Loucy (cell line): ENCODE data around the gene PPP1R1C.

Source experiments
- EZH2phosphoT487 ChIP-seq: fragments of 200-600 bp; IDR thresholded peaks from 2 replicates; pipeline ENCODE4 v1.6.1; 2018; ENCODE audit warnings: antibody characterized with exemption, mild to moderate bottlenecking, moderate library complexity, borderline replicate concordance
- TF ChIP-seq, protein P1 (sequence below): fragments of 200-600 bp; sonication (generic); conservative IDR thresholded peaks from 2 replicates; pipeline ENCODE4 v1.5.1; 2014; ENCODE audit warnings: mild to moderate bottlenecking, antibody characterized with exemption, low read length

DNA sequence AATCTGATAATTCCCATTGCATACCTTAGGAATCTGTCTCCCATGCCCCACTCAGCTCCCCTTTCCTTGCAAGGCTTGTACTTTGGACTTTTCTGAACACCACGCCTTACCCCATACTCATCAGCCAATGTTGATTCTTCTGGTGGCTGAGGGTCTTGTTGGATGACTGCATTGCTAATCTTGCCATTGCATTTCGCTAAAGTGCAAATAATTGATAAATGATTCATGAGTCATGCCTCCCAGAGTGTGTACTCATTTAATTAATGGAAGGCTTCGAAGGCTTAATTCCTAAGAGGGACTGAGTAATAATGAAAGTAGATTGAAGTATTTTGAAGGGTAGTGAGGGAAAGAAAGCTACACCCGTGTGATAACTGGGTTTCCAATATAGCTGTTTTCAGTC is 28.0 kb upstream of the PPP1R1C start:
- TF ChIP-seq, protein P1, sequence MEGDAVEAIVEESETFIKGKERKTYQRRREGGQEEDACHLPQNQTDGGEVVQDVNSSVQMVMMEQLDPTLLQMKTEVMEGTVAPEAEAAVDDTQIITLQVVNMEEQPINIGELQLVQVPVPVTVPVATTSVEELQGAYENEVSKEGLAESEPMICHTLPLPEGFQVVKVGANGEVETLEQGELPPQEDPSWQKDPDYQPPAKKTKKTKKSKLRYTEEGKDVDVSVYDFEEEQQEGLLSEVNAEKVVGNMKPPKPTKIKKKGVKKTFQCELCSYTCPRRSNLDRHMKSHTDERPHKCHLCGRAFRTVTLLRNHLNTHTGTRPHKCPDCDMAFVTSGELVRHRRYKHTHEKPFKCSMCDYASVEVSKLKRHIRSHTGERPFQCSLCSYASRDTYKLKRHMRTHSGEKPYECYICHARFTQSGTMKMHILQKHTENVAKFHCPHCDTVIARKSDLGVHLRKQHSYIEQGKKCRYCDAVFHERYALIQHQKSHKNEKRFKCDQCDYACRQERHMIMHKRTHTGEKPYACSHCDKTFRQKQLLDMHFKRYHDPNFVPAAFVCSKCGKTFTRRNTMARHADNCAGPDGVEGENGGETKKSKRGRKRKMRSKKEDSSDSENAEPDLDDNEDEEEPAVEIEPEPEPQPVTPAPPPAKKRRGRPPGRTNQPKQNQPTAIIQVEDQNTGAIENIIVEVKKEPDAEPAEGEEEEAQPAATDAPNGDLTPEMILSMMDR: no peak
- TF ChIP-seq EZH2phosphoT487: no peak
